GM18861 (cell line): ENCODE data around the gene ZDHHC23.
A peak's percentile ranks its signal among the peaks of the same experiment; 100 is the strongest.

Source experiments
- ATAC-seq: cut with Tn5 transposase; IDR thresholded peaks from one replicate; pipeline ENCODE4 v1.9.1; 2021; ENCODE audit not compliant: unreplicated experiment

Gene ZDHHC23, protein sequence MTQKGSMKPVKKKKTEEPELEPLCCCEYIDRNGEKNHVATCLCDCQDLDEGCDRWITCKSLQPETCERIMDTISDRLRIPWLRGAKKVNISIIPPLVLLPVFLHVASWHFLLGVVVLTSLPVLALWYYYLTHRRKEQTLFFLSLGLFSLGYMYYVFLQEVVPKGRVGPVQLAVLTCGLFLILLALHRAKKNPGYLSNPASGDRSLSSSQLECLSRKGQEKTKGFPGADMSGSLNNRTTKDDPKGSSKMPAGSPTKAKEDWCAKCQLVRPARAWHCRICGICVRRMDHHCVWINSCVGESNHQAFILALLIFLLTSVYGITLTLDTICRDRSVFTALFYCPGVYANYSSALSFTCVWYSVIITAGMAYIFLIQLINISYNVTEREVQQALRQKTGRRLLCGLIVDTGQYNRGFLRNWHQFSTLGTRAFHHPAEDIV

GRCh38 chr3:113947372-113948014 lies at the start of gene ZDHHC23:
TSS of gene ZDHHC23 (plus strand) at chr3:113948013. CDS start at chr3:113948803, 790 bp downstream.
- peak; percentile 74 for ATAC-seq

- no peak for ATAC-seq
Observed at GRCh38 chr3:113898892-113899291, 48.9 kb upstream of the ZDHHC23 start.

GRCh38 chr3:113906568-113907140 lies 41.2 kb upstream of the ZDHHC23 start:
- no peak for ATAC-seq

- no peak for ATAC-seq
Observed at GRCh38 chr3:113908133-113908532, 39.7 kb upstream of the ZDHHC23 start.

- no peak for ATAC-seq
Observed at GRCh38 chr3:113910966-113911365, 36.8 kb upstream of the ZDHHC23 start.

DNA sequence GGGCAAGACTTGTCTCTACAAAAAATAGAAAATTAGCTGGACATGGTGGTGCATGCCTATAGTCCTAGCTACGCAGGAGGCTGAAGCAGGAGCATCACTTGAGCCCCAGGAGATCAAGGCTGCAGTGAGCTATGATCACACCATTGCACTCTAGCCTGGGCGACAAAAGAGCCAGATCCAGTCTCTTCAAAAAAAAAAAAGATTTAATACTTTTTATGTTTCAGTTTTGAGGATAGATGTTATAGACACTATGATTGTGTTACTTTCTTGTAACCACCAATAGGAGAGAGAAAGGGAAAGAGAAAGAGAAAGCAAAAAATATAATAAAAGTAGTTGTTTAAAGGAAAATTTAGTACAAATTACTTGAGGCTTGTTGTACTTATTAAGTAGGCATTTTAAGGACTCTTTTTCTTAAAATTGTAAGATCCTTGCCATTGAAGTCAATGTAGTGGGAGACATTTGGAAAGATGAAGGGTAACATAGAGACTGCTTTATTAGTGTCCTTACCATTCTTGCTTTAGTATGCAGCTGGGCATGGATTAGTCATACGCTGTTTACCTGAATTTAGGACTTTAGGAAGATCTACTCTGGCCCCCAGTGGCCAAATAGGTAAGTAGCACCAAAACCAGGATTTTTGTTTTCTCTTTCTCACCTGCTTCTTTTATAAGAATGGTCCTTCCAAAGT lies 35.1 kb upstream of the ZDHHC23 start:
- peak; percentile 96 for ATAC-seq

- no peak for ATAC-seq
Observed at GRCh38 chr3:113914646-113915045, 33.2 kb upstream of the ZDHHC23 start.

DNA sequence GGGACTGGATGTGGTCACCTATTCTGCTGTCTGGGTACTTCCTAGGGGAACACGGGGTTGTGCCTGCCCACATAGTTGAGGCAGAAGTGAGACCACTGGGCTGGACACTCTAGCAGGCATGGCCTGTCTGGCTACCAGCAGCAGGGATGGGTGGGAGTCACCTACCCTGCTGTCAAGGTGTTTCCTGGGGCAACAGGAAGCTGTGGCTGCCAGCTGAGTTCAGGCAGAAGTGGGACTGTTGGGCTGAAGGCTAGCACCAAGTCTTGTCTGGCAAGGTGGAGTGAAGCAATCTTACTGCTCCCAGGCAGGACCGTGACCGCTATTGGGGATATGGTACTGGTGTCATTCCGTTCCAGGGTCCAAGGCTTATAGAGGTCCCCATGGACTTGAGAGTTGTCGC lies 20.3 kb upstream of the ZDHHC23 start:
- no peak for ATAC-seq

DNA sequence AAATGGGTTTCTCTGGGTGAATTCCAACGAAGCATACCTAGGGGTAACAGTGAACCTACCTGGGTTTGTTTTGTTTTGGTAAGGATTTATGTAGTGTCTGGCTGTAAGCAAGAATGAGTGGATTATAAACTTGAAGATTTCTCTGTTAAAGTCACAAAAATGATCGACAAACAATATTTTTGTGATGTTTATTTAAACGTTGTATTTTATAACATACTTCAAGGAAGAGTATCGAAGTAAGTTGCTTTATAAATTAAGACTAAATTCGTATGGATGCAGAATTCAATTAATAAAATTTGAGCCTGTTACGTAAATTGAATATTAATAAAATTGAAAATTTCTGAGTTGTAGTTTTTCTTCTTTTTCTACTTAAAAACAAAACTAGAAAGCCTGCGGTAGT lies 982 bp upstream of the ZDHHC23 start:
- no peak for ATAC-seq

GRCh38 chr3:113948015-113948917 lies 453 bp downstream of the ZDHHC23 start:
- ATAC-seq, result peak; percentile 46

DNA sequence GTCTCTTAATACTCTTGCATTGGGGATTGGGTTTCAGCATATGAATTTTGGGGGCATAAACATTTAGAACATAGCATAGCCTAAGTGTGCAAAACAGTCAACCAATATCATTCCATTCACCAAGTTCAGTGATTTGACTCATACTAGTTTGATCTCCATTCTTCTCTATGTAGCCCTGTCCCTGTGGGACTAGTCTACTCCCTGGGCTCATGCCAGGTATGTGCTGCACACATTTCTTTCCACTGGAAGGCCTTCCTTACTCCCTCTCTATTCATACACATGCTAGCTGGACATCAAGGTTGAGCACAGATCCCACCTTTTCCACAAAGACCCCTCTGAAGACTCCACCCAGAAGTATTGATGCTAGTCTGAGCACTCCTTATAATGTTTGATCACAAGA lies 5.1 kb downstream of the ZDHHC23 start:
- ATAC-seq, result no peak

- ATAC-seq, result no peak
Observed at GRCh38 chr3:113953677-113954076, 5.9 kb downstream of the ZDHHC23 start.

DNA sequence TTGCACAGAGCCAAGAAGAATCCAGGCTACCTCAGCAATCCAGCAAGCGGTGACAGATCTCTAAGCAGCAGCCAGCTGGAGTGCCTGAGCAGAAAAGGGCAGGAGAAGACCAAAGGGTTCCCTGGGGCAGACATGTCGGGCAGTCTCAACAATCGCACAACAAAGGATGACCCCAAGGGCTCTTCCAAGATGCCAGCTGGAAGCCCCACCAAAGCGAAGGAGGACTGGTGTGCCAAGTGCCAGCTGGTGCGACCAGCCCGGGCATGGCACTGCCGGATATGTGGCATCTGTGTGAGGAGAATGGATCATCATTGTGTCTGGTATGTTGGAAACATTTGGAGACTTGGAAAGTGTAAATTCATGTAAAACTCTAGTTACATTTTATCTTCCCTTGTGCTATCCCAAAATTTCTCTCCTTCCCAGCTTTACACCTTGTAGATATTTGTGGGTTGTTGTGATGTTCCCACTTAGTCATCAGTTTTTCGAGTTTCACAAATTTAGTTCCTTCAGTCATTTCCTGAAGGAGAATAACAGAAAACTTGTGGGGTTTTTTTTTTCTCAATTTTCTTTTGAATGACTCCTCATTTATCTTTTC lies 6.4 kb downstream of the ZDHHC23 start:
- no peak for ATAC-seq

GRCh38 chr3:113963879-113964278 lies 16.1 kb downstream of the ZDHHC23 start:
- ATAC-seq, result no peak

GRCh38 chr3:113966172-113966571 lies 18.4 kb downstream of the ZDHHC23 start:
- ATAC-seq, result no peak

- ATAC-seq, result no peak
Observed at GRCh38 chr3:113968986-113969385, 21.2 kb downstream of the ZDHHC23 start.

GRCh38 chr3:113977822-113978221 lies 30.0 kb downstream of the ZDHHC23 start:
- no peak for ATAC-seq

DNA sequence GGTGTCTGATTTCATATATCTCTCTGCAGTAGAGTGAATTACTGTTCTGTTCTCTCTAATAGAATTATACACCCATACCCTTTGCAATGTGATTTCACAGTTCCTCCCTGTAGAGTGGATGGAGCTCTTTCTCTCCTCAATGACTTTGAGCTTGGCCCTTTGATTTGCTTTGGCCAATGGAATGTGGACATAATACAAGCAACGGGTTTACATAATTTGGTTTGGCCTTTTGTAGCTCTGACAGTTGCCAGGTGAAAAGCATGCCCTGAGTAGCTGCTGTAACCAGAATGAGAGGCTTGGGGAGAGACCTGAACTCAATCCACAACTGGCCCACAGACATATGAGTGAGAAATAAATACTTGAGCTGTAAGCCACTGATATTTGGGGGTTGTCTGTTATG lies 32.1 kb downstream of the ZDHHC23 start:
- ATAC-seq, result no peak

DNA sequence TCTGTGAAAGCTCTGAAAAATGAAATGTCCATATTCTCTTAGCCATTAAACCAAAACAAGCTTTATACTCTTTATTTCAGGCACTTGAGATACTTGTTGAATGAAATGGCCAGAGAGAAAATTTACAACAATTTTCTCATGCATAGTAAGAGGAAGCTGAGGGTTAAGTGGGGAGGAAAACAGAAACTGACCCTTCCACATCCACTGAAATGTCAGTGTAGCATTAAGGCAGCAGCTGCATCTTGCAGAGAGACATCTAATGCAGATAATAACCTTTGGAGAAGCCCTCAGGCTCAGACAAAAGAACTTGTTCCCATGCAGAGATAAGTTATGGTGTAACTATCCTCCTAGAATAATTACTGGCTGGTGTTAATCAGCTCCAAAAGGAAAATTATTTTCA lies 34.0 kb downstream of the ZDHHC23 start:
- ATAC-seq, result no peak

DNA sequence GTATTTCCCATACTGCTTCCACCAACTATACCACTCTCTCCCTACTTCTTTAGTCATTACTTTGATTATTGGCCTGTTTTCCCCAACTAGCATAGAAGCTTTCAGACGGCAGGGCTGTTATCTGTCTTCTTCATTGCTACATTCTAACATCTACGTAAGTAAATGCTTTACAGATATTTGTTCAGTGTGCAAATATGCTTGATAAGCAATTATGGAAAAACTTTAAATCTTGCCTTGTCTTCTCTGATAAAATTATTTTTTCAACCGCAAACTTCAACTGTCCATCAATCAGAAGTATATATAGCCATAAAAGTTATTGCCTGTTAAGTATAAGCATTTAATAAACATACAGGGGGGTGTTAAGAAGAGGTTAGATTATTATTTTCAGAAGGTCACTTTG lies 35.7 kb downstream of the ZDHHC23 start:
- no peak for ATAC-seq
